ENCODE data around the gene PDGFD.

Gene PDGFD

GRCh38 chr11:103927535-103927934 is 236.4 kb downstream of the PDGFD start:
- in situ Hi-C loops (cut with MboI; ENCODE audit: low sequenced_read_pairs), result no loop called here

DNA sequence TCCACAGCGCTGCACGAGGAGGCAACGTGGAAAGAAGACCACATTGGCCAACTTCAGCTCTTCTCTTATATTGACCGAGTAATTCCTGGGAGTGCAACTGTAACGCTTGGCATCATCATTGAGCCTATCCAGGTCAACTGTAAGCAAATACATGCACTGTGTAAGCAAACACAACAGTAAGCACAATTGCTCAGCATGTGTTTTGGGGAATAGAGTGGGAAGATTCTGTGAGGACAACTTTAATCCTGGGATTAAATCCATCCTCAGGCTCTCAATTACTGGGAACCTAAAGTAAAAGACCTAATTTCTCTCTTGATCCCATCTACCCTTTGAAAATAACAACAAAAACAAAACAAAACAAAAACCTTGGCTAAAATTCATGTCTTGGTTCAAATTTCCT is 237.0 kb downstream of the PDGFD start:
- in situ Hi-C loops (cut with MboI; ENCODE audit: low sequenced_read_pairs), result no loop called here

DNA sequence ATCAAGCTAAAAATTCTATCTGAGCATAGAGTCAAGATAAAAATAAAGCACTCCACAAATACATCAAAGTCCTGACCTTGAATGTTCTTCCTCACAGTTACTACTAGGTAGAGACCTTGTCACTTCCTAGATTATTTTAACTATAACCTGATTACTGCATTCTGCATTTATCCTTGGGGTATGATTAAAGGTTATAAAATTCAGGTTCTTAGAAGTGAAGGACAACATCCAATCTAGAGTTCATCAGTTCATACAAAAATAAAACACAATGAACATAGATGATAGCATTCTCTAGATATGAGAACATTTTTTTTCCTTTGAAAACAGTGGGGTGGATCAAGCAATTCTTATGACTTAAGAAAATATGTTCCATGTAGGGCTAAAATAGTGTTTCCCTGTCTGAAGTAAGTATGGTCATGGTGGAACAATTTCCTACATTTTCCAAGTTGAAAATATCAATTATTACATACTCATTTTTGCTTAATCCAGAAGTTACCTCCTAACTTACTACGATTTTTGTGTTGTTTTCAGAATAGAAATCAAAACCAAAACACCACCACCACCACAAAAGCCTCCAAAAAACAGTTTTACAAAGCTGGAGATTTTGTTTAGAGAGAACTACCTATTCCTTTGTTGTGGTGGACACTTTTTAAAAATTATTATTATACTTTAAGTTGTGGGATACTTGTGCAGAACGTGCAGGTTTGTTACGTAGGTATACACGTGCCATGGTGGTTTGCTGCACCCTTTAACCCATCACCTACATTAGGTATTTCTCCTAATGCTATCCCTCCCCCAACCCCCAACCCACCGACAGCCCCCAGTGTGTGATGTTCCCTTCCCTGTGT is 239.6 kb downstream of the PDGFD start:
- in situ Hi-C loops (cut with MboI; ENCODE audit: low sequenced_read_pairs), result no loop called here

DNA sequence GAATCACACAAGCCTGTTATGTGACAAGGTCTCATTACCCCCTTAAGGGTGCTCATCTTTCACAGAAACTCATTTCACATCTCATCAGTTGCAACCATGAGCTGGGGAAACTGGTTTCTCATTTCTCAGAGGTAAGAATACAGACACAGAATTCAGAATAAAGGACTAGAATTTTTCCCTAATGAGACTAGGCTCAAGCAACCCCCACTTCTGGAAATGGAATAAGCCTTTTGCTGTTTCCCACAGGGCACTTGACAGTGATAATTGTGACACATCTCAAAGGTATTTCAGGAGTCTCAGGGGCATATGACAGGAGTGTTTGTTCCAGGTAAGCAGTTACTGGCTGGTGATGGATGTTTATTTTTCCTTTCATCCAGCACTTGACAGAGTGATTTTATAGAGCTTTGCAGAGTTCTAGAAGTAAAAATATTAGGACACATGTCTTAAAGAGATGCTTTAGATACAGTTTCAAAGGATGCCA is 240.5 kb downstream of the PDGFD start:
- in situ Hi-C loops (cut with MboI; ENCODE audit: low sequenced_read_pairs), result no loop called here

GRCh38 chr11:103920933-103921332 is 243.0 kb downstream of the PDGFD start:
- in situ Hi-C loops (cut with MboI; ENCODE audit: low sequenced_read_pairs), result no loop called here

DNA sequence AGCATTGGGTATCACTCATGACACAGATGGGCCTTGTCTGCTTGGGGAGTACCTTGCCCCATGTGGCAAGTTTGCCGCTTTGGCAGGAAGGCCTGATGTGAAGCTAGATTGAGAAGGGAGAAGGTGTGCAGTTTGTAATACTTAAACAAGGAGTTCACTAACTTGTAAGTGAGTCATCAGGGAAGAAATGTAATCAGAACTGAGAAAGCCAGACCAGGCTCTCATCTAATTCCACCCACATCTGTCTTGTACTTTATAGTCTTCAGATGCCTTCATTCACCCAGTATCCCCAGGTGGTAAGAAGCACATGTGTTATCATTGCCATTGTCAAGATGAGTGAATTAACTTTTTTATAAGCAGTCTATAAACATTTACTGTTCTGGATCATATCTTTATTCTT is 243.5 kb downstream of the PDGFD start:
- in situ Hi-C loops (cut with MboI; ENCODE audit: low sequenced_read_pairs), result no loop called here

DNA sequence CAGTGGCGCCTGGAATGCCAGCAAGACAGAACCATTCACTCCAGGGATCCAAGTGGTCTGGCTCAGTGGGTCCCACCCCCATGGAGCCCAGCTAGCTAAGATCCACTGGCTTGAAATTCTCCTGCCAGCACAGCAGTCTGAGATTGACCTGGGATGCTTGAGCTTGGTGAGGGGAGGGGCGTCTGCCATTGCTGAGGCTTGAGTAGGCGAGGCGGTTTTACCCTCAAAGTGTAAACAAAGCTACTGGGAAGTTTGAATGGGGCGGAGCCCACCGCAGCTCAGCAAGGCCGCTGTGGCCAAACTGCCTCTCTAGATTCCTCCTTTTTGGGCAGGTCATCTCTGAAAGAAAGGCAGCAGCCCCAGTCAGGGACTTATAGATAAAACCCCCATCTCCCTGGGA is 253.2 kb downstream of the PDGFD start:
- in situ Hi-C loops (cut with MboI; ENCODE audit: low sequenced_read_pairs), result no loop called here

- in situ Hi-C loops (cut with MboI; ENCODE audit: low sequenced_read_pairs), result no loop called here
Measured at GRCh38 chr11:103907548-103908455, 256.1 kb downstream of the PDGFD start.

GRCh38 chr11:103907136-103907535 is 256.8 kb downstream of the PDGFD start:
- in situ Hi-C loops (cut with MboI; ENCODE audit: low sequenced_read_pairs), result no loop called here

- in situ Hi-C loops (cut with MboI; ENCODE audit: low sequenced_read_pairs), result no loop called here
Measured at GRCh38 chr11:103906291-103906867, 257.6 kb downstream of the PDGFD start.

GRCh38 chr11:103904324-103904667 is 259.7 kb downstream of the PDGFD start:
- in situ Hi-C loops (cut with MboI; ENCODE audit: low sequenced_read_pairs), result no loop called here

DNA sequence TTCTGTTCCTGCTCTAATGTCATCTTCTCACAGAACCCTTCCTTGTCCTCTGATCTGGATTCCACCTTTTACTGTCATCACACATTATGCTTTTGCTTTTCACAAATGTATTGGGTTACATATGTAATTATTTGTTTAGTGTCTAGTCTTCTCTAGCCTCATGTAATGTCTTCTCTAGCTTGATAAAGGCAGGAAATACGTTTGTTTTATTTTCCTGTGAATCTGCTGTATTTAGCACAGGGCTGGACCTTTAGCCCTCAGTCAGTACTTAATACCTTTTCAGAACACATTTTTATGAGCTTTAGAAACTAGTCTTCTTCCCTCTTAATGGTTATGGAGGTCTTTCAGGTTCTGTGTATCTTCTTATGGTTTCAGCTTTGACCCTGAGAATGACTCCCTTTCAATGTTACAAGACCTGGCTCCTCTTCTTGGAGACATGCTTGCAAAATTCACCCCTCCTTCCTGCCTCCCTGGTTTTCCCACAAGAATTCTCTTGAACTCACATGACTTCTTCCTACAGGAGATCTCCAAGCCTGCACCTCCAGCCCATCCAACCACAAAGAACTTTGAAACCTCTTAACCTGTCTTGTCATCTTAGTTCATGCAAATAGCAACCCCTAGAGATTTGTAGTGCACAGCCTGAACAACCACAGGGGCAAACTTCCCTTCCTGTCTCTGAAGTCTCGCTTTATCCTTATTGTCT is 260.2 kb downstream of the PDGFD start:
- in situ Hi-C loops (cut with MboI; ENCODE audit: low sequenced_read_pairs), result no loop called here

DNA sequence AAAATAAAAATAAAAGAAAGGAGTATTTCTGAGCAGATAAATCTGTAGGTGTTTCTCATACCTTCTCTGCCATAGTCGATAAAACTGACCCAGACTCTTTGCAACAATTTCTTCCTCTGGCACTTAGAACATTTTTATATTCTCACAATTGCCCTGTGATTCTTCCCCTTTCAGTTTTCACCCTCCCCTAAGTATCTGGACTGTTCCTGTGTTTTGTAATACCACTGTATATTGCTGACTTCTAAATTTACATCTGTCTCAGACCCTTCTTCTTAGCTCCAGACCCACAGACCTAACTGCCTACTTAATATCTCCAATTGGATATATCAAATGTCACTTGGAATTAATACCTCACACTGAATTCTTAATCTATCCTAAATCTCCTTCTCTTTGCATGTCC is 261.0 kb downstream of the PDGFD start:
- in situ Hi-C loops (cut with MboI; ENCODE audit: low sequenced_read_pairs), result no loop called here

DNA sequence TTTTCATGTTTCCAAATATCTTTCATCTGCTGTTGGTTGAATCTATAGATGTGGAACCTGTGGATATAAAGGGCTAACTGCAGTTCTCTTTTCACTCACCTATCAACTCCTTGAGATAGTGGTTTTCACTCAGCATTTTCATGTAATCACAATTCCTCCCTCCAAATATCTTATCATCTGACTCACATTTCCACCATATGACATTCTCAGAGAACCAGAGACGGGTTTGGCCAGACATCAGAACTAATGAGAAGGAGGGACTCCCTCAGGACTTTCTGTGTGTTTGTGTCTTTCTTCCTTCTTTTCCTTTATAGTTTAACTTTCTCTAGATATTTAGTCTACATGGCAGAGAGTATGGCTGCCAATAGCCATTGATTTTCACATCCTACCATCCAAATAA is 262.3 kb downstream of the PDGFD start:
- in situ Hi-C loops (cut with MboI; ENCODE audit: low sequenced_read_pairs), result no loop called here

- in situ Hi-C loops (cut with MboI; ENCODE audit: low sequenced_read_pairs), result no loop called here
Measured at GRCh38 chr11:103898577-103899336, 265.2 kb downstream of the PDGFD start.

GRCh38 chr11:103898065-103898464 is 265.9 kb downstream of the PDGFD start:
- in situ Hi-C loops (cut with MboI; ENCODE audit: low sequenced_read_pairs), result no loop called here

- in situ Hi-C loops (cut with MboI; ENCODE audit: low sequenced_read_pairs), result no loop called here
Measured at GRCh38 chr11:103897160-103897936, 266.6 kb downstream of the PDGFD start.

DNA sequence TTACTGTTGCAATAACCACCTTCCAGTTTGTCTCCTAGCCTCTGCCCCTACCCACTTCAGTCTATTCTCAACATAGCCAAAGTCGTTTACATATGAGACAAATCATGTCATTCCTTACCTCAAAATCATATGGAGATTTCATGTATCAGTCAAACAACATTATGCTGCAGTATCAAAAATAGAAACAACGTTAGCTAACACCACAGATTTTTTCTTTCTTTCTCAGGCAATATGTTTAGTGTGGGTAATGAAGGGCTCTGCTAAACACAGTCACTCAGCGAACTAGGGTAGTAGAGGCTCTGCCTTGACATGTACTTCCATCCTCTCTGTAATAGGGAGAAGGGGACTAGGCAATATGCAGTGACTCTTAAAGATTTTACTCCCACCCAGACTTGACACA is 268.8 kb downstream of the PDGFD start:
- in situ Hi-C loops (cut with MboI; ENCODE audit: low sequenced_read_pairs), result no loop called here

DNA sequence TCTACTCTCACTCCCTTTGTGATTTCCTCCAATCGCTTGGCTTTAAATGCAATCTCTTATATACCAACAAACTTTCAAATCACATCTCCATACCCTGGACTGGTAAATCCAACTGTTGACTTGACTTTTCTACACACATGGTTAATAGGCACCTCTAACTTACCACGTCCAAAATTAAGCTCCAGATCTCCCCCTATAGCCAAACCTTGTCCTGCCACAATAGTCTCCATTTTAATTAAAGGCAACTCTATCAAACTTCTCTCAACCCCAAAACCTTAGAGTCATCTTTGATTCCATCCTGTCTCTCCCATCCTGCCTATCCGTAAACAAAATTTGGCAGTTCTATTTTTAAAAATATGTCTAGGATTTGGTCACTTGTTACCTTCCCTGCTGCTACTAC is 269.3 kb downstream of the PDGFD start:
- in situ Hi-C loops (cut with MboI; ENCODE audit: low sequenced_read_pairs), result no loop called here

Data from hTERT RPE-1 (cell line).